Measurements from ENCODE around the gene TUBD1.
"Not testable (repeated sequence)": the region's sequence is repeated elsewhere in the genome, so short reads cannot be mapped to it uniquely, and the experiment has no call there.

TUBD1 gene

DNA sequence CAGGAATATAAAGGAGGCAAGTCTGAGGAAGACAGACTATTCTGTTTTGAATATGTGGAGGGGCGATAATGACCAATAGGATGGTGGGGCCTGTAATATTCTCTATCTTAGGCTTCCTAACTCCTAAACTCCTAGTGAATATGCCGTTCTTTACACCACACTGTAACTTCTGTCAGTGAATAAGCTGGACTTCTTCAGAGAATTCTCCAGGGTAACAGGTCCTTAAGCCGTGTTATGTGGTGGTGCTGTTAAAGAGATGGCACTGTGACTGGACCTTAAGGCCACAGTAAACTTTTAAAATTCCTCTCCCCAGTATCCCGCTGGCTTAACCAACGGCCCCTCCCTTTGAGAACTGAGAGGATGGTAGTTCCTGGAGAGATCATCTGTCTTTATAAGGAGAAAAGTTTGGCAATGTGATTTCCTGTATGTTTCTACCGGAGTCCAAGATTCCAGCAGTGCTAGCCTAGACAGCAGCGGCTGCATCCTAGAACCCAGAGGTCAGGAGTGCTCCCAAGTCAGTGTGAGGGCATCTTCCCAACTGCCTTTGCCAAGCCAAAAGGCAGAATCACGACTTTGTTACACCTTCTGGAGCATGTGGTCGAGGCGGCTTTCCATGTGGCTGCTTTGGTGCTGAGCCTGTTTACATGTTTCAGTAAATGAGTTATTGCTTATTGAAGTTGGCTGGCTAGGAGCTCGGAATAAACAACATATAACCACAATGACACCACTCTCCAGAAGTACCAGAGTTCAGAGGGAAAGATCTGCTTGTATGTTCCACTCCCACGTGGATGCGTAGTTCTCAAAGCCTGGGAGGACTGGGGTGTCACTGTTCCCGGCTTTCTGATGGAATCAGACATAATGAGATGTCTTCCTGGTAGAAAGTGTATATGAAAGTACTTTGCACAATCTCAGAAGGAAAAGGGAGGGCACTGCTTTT, 41.0 kb downstream of the TUBD1 start:
- TF ChIP-seq CTCF (conservative IDR thresholded peaks at IDR 0.05; ENCODE audit: control insufficient read depth, insufficient read depth, low read depth, low read length), result no peak
- H3K4me3 ChIP-seq (ENCODE audit: control insufficient read depth, low read depth, low read length), result no peak overlapping the region
- DNase-seq (ENCODE audit: low read depth), result peak; percentile 99

DNA sequence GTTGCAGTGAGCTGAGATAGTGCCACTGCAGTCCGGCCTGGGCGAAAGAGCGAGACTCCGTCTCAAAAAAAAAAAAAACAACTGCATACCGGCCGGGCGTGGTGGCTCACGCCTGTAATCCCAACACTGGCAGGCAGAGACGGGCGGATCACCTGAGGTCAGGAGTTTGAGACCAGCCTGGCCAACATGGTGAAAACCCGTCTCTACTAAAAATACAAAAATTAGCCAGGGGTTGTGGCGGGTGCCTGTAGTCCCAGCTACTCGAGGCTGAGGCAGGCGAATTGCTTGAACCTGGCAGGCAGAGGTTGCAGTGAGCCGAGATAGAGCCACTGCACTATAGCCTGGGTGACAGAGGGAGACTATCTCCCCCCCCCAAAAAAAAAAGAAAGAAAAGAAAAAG, 42.4 kb downstream of the TUBD1 start:
- not testable (repeated sequence) for DNase-seq (ENCODE audit: low read depth); H3K4me3 ChIP-seq (ENCODE audit: control insufficient read depth, low read depth, low read length)

GRCh38 chr17:59848778-59849177, 44.0 kb downstream of the TUBD1 start:
- no peak for TF ChIP-seq CTCF (conservative IDR thresholded peaks at IDR 0.05; ENCODE audit: control insufficient read depth, insufficient read depth, low read depth, low read length)
- DNase-seq (ENCODE audit: low read depth), result peak; percentile 75
- no peak overlapping the region for H3K4me3 ChIP-seq (ENCODE audit: control insufficient read depth, low read depth, low read length)

DNA sequence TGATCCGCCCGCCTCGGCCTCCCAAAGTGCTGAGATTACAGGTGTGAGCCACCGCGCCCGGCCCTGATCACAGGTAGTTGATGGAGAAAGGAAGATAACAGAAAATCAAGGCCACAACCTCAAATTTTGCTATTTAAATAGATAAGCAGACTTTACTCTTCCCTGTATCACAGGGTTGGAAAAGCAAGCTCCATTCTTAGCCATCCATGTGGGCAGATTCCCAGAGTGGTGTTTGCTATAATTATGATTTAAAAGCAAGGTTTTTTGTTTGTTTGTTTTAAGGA, 44.4 kb downstream of the TUBD1 start:
- no peak overlapping the region for H3K4me3 ChIP-seq (ENCODE audit: control insufficient read depth, low read depth, low read length)
- no peak for DNase-seq (ENCODE audit: low read depth)
- TF ChIP-seq CTCF (conservative IDR thresholded peaks at IDR 0.05; ENCODE audit: control insufficient read depth, insufficient read depth, low read depth, low read length), result no peak

DNA sequence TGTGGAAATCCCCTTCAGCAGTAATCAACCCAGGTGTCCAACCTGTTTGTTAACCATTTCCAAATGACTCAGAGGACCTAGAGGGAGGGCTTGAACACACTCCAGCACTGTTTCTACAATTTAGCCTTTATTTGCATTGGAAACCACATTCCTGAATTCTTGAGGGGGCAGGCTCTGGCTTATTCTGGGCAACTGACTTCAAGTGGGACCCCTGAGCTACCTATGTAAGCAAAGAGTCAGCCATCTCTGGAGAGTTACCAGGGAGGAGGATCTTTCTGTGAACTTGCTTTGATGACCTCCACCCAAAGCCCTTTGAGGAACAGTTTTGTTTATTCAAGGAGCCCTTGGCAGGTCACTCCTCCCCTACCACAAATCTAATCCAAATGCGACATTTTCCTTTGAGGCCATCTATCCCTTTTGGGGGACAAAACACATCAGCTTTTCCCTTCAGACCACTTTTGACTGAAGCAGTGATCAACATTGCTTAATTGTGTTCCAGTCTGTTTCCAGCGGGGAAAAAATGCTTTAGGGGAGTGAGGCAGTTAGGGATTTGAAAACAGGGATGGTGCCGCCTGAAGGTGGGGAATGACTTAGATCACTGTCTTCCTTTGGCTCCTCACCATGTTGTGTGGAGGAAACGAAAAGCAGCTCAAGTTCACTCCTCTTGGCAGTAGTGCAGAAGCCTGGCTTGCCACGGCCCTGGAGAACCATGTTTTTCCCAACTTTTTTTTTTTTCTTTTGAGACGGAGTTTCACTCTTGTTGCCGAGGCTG, 46.2 kb downstream of the TUBD1 start:
- H3K4me3 ChIP-seq (ENCODE audit: control insufficient read depth, low read depth, low read length), result peak overlapping the region; percentile 7
- DNase-seq (ENCODE audit: low read depth), result peak; percentile 92
- no peak for TF ChIP-seq CTCF (conservative IDR thresholded peaks at IDR 0.05; ENCODE audit: control insufficient read depth, insufficient read depth, low read depth, low read length)

GRCh38 chr17:59845595-59846393, 46.9 kb downstream of the TUBD1 start:
- H3K4me3 ChIP-seq (ENCODE audit: control insufficient read depth, low read depth, low read length), result no peak overlapping the region
- peak; percentile 91 for DNase-seq (ENCODE audit: low read depth)
- no peak for TF ChIP-seq CTCF (conservative IDR thresholded peaks at IDR 0.05; ENCODE audit: control insufficient read depth, insufficient read depth, low read depth, low read length)
